ENCODE data around the gene SLC13A5.

SLC13A5 gene

GRCh38 chr17:6703751-6704150 is 9.4 kb downstream of the SLC13A5 start:
- H3K27me3 ChIP-seq (ENCODE audit: insufficient read depth, poor library complexity, severe bottlenecking) = no peaks in the 10 kb centered on the region
- H3K27ac ChIP-seq (replicated peaks) = no peak overlapping the region
- TF ChIP-seq CTCF (IDR thresholded peaks at IDR 0.05; ENCODE audit: insufficient read depth, low read length) = no peak
- no peak for TF ChIP-seq SPI1 (IDR thresholded peaks at IDR 0.05; ENCODE audit: borderline replicate concordance, low read depth)
- TF ChIP-seq GABPA (IDR thresholded peaks at IDR 0.05; ENCODE audit: low read depth) = no peak
- TF ChIP-seq REST (IDR thresholded peaks at IDR 0.05; ENCODE audit: insufficient replicate concordance, low read depth) = no peak
- TF ChIP-seq POLR2AphosphoS5 (IDR thresholded peaks at IDR 0.05; ENCODE audit: low read depth) = no peak
- DNase-seq (ENCODE audit: low read depth in 1 of 2, low spot score in 1 of 2) = no peak
- no peak overlapping the region for H3K4me3 ChIP-seq (replicated peaks; ENCODE audit: insufficient read depth, low read length)

GRCh38 chr17:6702567-6703215 is 10.5 kb downstream of the SLC13A5 start:
- TF ChIP-seq REST (IDR thresholded peaks at IDR 0.05; ENCODE audit: insufficient replicate concordance, low read depth) = no peak
- H3K27me3 ChIP-seq (ENCODE audit: insufficient read depth, poor library complexity, severe bottlenecking) = no peaks in the 10 kb centered on the region
- no peak overlapping the region for H3K27ac ChIP-seq (replicated peaks)
- DNase-seq (ENCODE audit: low read depth in 1 of 2, low spot score in 1 of 2) = no peak
- no peak overlapping the region for H3K4me3 ChIP-seq (replicated peaks; ENCODE audit: insufficient read depth, low read length)

GRCh38 chr17:6701719-6702118 is 11.4 kb downstream of the SLC13A5 start:
- H3K27me3 ChIP-seq (ENCODE audit: insufficient read depth, poor library complexity, severe bottlenecking) = no peaks in the 10 kb centered on the region
- H3K4me3 ChIP-seq (replicated peaks; ENCODE audit: insufficient read depth, low read length) = no peak overlapping the region
- DNase-seq (ENCODE audit: low read depth in 1 of 2, low spot score in 1 of 2) = no peak
- TF ChIP-seq POLR2AphosphoS5 (IDR thresholded peaks at IDR 0.05; ENCODE audit: low read depth) (no peak), REST (IDR thresholded peaks at IDR 0.05; ENCODE audit: insufficient replicate concordance, low read depth) (no peak), SPI1 (IDR thresholded peaks at IDR 0.05; ENCODE audit: borderline replicate concordance, low read depth) (no peak), GABPA (IDR thresholded peaks at IDR 0.05; ENCODE audit: low read depth) (no peak), CTCF (IDR thresholded peaks at IDR 0.05; ENCODE audit: insufficient read depth, low read length) (no peak)
- H3K27ac ChIP-seq (replicated peaks) = no peak overlapping the region

All from HL-60 (cell line).